Thyroid gland (tissue), 4 donors: ENCODE measurements around the gene FBXL2. TPM values are rescaled to one million over a fixed set of nuclear protein-coding genes. Genes with fewer than 3 reads are reported as not detected.

Experiments
- DNase-seq, 2 donors: peaks; one replicate each; pipeline ENCODE4 v3.0.0-alpha.2; 2019
- H3K27ac ChIP-seq, 3 donors: fragments of 200-600 bp; sonication (generic); 1 replicate in 2 of 3; 2 replicates in 1 of 3; pipeline ENCODE4 v1.5.1; 2016 to 2019; ENCODE audit warnings: mild to moderate bottlenecking in 1 of 3, moderate library complexity in 1 of 3
- H3K27me3 ChIP-seq: fragments of 200-600 bp; sonication (generic); one replicate; pipeline ENCODE4 v1.5.1; 2019
- H3K36me3 ChIP-seq, 2 donors: fragments of 200-600 bp; sonication (generic); one replicate each; pipeline ENCODE4 v1.5.1; 2016 to 2019
- H3K4me1 ChIP-seq, 2 donors: fragments of 200-600 bp; sonication (generic); one replicate each; pipeline ENCODE4 v1.5.1; 2017 to 2019
- H3K4me3 ChIP-seq, 3 donors: fragments of 200-600 bp; sonication (generic); replicated peaks in 1 of 3; 1 replicate in 2 of 3; 2 replicates in 1 of 3; pipeline ENCODE4 v1.5.1; 2016; ENCODE audit warnings: mild to moderate bottlenecking in 1 of 3
- H3K9me3 ChIP-seq: fragments of 200-600 bp; sonication (generic); one replicate; pipeline ENCODE4 v1.5.1; 2017
- CTCF ChIP-seq, 6 experiments: fragments of 200-600 bp in 3 of 6; fragments of 450-650 bp in 3 of 6; sonication (generic) in 3 of 6; IDR thresholded peaks; one replicate each; pipeline ENCODE4 v1.5.1; 2016 to 2019; ENCODE audit warnings: antibody characterized with exemption in 6 of 6, mild to moderate bottlenecking in 2 of 6, inconsistent platforms in 1 of 6, moderate library complexity in 1 of 6
- POLR2A ChIP-seq, 2 donors: fragments of 450-650 bp; IDR thresholded peaks; one replicate each; pipeline ENCODE4 v1.6.1; 2017; ENCODE audit warnings: antibody characterized with exemption in 2 of 2, mild to moderate bottlenecking in 2 of 2, moderate library complexity in 1 of 2
- WGBS, 2 donors: methylation state at CpG; one replicate each; pipeline ENCODE4 v1.1.5; 2017; 5-methylcytosine and 5-hydroxymethylcytosine counted together
- intact Hi-C: fragments of 100-400 bp; cut with DNase I; formaldehyde crosslinking; loops from one replicate; pipeline ENCODE4 v1.15.1; 2023
- total RNA-seq, 4 donors: library from RNA; depleted of rRNA; stranded (reverse); fragments of >200 nt; gene quantifications; one replicate each; pipeline ENCODE4 v1.2.3, GENCODE V29; 2016

Gene FBXL2
- total RNA-seq, 4 donors from 2014 or later, result 19.3 to 51.2 (median 27.0) TPM

- intact Hi-C loops, result no loop called here
- DNase-seq, result no peak
- no peaks in the 10 kb centered on the region for H3K36me3 ChIP-seq
Measured at GRCh38 chr3:33313331-33313730, 36.1 kb downstream of the FBXL2 start.

GRCh38 chr3:33314993-33315392 is 37.8 kb downstream of the FBXL2 start:
- no peak overlapping the region for H3K27ac ChIP-seq
- no peak overlapping the region for H3K4me3 ChIP-seq
- no peaks in the 10 kb centered on the region for H3K27me3 ChIP-seq
- H3K36me3 ChIP-seq, result no peaks in the 10 kb centered on the region
- intact Hi-C loops, result no loop called here
- DNase-seq, result no peak
- H3K4me1 ChIP-seq, result no peaks in the 10 kb centered on the region
- H3K9me3 ChIP-seq, result no peaks in the 10 kb centered on the region
- TF ChIP-seq CTCF (IDR thresholded peaks at IDR 0.05) (no peak), POLR2A (IDR thresholded peaks at IDR 0.05) (no peak)

More at GRCh38 chr3:33313331-33313730, 36.1 kb downstream of the FBXL2 start:
- Histone ChIP-seq H3K27me3 (no peaks in the 10 kb centered on the region), H3K27ac (no peak overlapping the region), H3K4me3 (no peak overlapping the region), H3K9me3 (no peaks in the 10 kb centered on the region), H3K4me1 (no peaks in the 10 kb centered on the region)
- TF ChIP-seq CTCF (IDR thresholded peaks at IDR 0.05) (no peak), POLR2A (IDR thresholded peaks at IDR 0.05) (no peak)

GRCh38 chr3:33315826-33316225 is 38.6 kb downstream of the FBXL2 start:
- H3K27ac ChIP-seq, result no peak overlapping the region
- H3K4me3 ChIP-seq, result no peak overlapping the region
- WGBS, 2 donors, result 87% methylated on average over 2 of the region's 2 CpGs
- no peaks in the 10 kb centered on the region for H3K27me3 ChIP-seq
- no peaks in the 10 kb centered on the region for H3K4me1 ChIP-seq
- DNase-seq, result no peak
- H3K36me3 ChIP-seq, result no peaks in the 10 kb centered on the region
- no peak for TF ChIP-seq POLR2A (IDR thresholded peaks at IDR 0.05)
- TF ChIP-seq CTCF (IDR thresholded peaks at IDR 0.05), result no peak
- no peaks in the 10 kb centered on the region for H3K9me3 ChIP-seq
- intact Hi-C loops, result no loop called here

GRCh38 chr3:33317963-33318709 is 40.9 kb downstream of the FBXL2 start:
- intact Hi-C loops, result no loop called here
- Histone ChIP-seq H3K4me1 (no peaks in the 10 kb centered on the region), H3K4me3 (no peak overlapping the region), H3K27me3 (no peaks in the 10 kb centered on the region), H3K36me3 (no peaks in the 10 kb centered on the region), H3K9me3 (no peaks in the 10 kb centered on the region), H3K27ac (no peak overlapping the region)
- TF ChIP-seq POLR2A (IDR thresholded peaks at IDR 0.05), result no peak
- TF ChIP-seq CTCF (IDR thresholded peaks at IDR 0.05), result no peak
- DNase-seq, result no peak
- WGBS, 2 donors, result 70 to 78% methylated on average over 4 of the region's 4 CpGs

- TF ChIP-seq POLR2A (IDR thresholded peaks at IDR 0.05), result no peak
- no peak for TF ChIP-seq CTCF (IDR thresholded peaks at IDR 0.05)
- WGBS, 2 donors, result 84 to 89% methylated on average over 5 of the region's 5 CpGs
- no peak overlapping the region for H3K27ac ChIP-seq
- no peak for DNase-seq
- no peak overlapping the region for H3K4me3 ChIP-seq
- H3K9me3 ChIP-seq, result no peaks in the 10 kb centered on the region
- H3K27me3 ChIP-seq, result no peaks in the 10 kb centered on the region
- no peaks in the 10 kb centered on the region for H3K36me3 ChIP-seq
- no peaks in the 10 kb centered on the region for H3K4me1 ChIP-seq
- intact Hi-C loops, result no loop called here
Measured at GRCh38 chr3:33318710-33319380, 41.6 kb downstream of the FBXL2 start.
